HG02798 (cell line): Measurements from ENCODE around the gene HMG20B.
"Not testable (repeated sequence)": the region's sequence is repeated elsewhere in the genome, so short reads cannot be mapped to it uniquely, and the experiment has no call there.

Experiments
- ATAC-seq: cut with Tn5 transposase; IDR thresholded peaks from one replicate; pipeline ENCODE4 v1.9.1; 2021; ENCODE audit warnings: mild to moderate bottlenecking; ENCODE audit not compliant: unreplicated experiment, poor library complexity

HMG20B gene

DNA sequence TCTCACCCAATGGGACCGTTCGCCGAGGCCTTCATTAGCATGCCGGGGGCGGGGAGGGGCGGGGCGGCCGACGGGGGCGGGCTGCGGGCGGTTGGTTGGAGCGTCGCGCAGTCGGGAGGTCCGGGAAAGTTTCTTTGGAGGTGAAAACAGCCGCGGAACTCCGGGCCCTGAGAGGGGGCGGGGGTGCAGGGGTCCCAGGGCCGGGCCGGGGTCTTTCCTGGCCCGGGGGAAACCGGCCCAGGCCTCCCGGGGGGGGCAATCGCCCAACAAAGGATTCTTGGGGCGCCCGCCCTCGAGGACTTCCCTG lies at the start of gene HMG20B:
Gene HMG20B, plus strand, starts transcription at position 90 of the 307 bp plus-strand sequence. CDS start 366 bp downstream, outside the sequence.
- ATAC-seq: no peak

DNA sequence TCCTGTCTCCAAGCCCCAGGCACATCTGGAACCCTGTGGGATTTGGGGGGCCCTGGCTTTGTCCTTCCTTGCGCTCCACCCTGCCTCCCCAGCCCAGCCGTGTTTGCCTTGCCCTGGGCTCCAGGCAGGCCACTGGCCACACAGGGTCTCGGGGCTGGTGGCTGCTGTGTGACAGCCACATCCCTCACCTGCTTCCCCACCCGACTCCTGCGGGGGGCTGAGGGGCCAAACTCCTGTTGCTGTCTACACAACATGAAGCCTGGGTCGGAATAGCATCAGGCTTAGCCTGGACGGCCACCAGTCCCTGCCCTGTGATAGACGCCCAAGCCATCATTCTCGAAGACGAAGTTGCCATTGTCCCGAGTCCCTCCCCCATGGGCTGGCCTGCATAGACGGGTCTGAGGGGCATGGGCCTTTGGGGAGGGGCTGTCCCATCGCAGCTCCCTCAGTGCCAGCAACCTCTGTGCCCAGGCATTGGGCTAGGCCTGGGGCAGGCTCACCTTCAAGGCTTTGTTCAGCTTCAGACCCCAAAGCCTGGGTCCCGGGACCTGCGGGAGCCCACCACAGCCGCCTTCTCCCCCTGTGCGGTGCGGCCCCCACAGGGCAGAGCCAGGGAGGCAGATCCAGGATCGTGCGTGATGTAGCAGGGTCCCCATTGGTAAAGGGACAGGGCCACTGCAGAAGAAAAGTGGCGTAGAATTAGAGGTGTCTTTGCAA lies 49.2 kb upstream of the HMG20B start:
- ATAC-seq: no peak

DNA sequence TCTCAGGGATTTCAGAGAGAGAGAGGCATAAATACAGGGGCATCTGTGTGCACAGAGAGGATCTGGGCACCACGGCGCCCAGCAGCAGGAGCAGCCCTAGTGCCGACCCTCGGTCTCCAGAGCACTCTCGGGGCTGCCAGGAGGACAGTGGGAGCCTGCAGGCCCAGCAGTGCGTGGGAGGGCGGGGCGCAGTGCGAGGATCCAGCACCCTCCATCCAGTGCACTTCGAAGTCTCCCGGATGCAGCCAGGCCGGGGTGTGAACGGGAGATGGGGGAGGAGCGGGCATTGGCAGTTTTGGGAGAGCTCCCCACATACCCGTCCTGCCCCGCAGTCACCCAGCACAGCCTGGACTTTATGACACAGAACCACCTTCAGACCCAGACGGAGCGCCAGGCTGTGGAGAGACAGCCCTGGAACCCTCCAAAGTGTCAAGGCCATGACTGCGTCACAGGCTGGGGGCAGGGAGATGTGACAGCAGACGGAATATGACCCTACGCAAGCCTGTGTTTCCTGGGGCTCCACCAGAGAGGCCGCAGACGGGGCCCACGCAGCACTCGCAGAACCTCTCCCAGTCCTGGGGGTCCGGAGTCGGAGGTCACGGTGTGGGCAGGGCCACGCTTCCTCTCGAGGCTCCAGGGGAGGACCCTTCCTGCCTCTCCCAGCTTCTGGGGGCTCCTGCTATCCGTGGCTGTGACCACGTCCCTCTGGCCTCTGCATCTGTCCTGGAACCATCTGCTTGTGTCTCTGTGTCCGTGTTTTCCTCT lies 48.5 kb upstream of the HMG20B start:
- no peak for ATAC-seq

DNA sequence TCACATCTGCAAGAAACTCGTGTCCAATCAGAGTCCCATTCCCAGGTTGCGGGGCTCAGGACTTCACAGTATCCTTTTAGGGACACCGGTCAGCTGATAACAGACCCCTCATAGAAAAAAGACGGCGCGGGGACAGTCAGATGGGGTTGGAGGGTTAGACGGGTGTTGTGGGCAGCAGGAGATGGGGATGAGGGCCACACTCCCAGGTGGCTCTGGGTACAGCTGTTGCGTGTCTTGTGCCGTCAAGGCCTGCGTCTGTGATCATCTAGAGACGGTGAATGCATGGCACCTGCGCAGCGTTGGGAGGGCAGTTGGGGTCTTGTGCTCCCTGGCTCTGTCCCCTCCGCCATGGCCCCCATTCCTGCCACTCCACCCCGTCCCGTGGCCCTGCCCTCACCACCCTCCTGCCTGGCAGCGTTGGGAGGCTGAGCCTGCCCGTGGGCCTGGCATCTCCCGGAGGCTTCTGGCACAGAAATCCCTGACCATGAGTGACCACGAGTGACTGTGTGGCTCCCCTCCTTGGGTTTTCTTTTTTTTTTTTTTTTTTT lies 47.8 kb upstream of the HMG20B start:
- ATAC-seq: no peak

DNA sequence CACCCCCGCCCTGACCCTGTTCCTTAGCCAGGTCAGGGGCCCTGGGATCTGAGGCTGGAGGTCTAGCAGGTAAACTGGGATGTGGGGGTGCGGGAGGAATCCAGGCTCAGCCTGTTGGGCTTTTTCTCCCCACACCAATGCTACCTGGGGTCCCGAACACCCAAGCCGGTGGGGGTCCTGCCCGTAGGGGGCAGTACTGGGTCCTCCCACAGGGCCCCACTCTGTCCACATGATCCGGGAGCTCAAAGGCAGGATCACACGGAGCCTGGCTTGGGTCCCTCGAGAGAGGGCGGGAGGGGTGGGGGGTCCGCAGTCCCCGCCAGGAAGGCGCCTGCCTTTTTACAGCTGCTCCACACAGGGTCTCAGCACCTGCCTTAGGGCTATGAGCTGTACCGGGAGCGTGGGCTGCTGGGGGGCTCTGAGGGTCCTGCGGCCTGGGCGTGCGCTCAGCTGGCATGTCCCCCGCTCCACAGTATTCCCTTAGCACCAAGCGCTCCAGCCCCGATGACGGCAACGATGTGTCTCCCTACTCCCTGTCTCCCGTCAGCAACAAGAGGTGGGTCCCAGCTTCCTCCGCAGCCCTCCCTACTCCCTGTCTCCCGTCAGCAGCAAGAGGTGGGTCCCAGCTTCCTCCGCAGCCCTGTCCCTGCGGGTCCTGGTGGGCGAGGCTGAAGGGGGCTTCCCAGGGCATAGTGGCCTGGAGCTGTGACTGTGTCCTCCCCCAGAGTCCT lies 46.1 kb upstream of the HMG20B start:
- ATAC-seq: no peak

DNA sequence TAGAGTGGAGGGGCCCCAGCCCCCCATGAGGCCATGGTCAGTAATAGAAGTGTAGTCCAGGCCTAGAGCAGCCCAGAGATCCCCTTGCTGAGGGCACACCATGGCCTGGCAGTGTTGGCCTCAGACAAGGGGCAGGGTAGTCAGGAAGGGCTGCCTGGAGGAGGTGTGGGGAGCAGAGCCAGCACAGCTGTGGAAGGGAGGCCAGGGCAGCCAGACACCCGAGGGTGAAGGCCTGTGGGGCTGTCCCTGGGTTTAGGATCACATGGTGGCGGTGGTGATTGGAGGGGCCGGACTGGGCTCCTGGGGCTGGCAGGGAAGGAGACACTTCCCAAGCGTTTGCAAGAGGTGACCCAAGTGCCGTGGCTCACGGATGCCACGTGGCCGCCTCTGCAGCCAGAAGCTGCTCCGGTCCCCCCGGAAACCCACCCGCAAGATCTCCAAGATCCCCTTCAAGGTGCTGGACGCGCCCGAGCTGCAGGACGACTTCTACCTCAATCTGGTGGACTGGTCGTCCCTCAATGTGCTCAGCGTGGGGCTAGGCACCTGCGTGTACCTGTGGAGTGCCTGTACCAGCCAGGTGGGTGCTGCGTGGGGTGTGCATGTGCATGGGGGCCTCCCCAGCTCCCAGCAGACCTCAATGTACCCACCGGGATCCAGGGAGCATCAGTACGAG lies 45.4 kb upstream of the HMG20B start:
- ATAC-seq: no peak

DNA sequence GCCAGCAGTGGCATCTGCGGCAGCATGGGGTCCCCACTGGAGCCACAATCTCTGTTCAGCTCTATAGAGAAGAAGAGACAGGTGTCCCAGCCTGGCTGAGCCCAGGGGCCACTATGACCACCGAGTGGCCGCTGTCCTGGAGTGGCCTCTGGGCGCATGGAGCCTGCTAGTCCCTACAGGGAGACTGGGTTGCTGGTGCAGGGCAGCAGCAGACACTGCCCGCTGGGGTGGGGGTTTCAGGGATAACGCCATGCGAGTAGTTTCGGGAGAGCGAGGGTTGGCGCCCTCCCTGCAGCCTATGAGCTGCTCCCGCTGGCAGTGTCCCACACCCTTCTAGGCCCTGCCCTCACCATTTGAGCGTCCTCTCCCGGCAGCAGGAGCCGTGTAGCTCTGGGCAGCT lies 44.7 kb upstream of the HMG20B start:
- ATAC-seq: no peak

DNA sequence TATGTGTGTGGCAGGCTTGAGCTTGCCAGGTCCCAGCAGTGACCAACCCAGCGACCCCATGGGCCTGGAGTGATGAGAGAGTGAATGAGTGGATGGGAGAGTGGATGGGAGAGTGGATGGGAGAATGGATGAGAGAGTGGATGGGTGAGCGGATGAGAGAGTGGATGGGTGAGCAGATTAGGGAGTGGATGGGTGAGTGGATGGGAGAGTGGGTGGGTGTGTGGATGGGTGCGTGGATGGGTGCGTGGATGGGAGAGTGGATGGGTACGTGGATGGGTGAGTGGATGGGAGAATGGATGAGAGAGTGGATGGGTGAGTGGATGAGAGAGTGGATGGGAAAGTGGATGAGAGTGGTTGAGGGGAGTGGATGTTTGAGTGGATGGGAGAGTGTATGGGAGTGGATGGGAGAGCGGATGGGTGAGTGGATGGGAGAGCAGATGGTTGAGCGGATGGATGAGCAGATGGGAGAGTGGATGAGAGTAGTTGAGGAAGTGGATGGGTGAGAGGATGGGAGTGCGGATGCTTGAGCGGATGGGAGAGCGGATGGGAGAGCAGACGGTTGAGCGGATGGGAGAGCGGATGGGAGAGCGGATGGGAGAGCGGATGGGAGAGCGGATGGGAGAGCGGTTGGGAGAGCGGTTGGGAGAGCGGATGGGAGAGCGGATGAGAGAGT lies 44.1 kb upstream of the HMG20B start:
- no peak for ATAC-seq

DNA sequence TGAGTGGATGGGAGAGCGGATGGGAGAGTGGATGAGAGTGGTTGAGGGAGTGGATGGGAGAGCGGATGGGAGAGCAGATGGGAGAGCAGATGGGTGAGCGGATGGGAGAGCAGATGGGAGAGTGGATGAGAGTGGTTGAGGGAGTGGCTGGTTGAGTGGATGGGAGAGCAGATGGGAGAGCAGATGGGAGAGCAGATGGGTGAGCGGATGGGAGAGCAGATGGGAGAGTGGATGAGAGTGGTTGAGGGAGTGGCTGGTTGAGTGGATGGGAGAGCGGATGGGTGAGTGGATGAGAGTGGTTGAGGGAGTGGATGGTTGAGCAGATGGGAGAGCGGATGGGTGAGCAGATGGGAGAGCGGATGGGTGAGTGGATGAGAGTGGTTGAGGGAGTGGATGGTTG lies 43.4 kb upstream of the HMG20B start:
- ATAC-seq: not testable (repeated sequence)

DNA sequence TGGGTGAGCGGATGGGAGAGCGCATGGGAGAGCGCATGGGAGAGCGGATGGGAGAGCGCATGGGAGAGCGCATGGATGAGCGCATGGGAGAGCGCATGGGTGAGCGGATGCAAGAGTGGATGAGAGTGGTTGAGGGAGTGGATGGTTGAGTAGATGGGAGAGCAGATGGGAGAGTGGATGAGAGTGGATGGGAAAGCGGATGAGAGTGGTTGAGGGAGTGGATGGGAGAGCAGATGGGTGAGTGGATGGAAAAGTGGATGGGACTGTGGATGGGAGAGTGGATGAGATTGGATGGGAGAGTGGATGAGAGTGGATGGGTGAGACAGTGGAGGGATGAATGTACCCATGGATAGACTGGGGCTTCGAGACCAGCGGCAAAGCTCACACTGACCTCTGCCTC lies 42.4 kb upstream of the HMG20B start:
- ATAC-seq: no peak

DNA sequence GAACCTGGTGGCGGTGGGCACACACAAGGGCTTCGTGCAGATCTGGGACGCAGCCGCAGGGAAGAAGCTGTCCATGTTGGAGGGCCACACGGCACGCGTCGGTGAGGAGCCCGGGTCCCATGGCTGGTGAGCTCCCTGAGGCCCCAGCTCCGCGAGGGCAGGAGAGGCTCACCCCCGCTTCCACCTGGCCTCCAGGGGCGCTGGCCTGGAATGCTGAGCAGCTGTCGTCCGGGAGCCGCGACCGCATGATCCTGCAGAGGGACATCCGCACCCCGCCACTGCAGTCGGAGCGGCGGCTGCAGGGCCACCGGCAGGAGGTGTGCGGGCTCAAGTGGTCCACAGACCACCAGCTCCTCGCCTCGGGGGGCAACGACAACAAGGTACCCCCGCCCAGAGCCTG lies 41.0 kb upstream of the HMG20B start:
- ATAC-seq: no peak

DNA sequence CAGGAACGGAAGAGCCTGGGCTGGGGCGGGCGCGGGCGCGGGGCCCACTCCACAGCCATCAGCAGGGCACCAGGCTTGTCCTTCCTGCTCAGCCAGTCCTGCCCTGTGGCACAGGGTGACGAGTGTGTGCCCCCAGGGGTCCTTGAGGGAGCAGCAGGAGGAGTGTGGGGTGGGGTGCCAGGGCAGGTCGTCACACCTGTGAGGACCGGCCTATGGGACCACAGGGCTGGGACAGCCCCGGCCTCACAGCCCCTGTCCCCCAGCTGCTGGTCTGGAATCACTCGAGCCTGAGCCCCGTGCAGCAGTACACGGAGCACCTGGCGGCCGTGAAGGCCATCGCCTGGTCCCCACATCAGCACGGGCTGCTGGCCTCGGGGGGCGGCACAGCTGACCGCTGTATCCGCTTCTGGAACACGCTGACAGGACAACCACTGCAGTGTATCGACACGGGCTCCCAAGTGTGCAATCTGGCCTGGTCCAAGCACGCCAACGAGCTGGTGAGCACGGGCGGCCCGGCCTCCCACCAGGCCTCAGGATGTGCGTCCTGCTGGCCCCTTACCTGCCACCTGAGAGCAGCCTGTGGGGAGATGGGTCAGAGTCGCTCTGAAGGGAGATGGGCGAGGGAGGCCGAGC lies 40.5 kb upstream of the HMG20B start:
- no peak for ATAC-seq

DNA sequence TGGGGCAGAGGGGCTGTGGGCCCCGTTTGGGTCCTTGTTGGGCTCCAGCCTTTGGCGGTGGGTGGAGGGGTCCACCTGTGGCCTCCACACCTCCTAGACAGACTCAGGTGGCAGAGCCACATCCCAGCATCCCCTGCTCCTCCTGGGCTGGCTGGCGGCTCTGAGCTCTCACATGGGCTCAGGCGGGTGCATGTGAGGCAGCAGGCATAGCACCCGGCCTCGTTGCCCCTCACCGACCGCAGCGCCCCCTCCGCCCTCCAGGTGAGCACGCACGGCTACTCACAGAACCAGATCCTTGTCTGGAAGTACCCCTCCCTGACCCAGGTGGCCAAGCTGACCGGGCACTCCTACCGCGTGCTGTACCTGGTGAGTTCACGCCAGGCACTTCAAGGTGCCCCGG lies 39.7 kb upstream of the HMG20B start:
- no peak for ATAC-seq

DNA sequence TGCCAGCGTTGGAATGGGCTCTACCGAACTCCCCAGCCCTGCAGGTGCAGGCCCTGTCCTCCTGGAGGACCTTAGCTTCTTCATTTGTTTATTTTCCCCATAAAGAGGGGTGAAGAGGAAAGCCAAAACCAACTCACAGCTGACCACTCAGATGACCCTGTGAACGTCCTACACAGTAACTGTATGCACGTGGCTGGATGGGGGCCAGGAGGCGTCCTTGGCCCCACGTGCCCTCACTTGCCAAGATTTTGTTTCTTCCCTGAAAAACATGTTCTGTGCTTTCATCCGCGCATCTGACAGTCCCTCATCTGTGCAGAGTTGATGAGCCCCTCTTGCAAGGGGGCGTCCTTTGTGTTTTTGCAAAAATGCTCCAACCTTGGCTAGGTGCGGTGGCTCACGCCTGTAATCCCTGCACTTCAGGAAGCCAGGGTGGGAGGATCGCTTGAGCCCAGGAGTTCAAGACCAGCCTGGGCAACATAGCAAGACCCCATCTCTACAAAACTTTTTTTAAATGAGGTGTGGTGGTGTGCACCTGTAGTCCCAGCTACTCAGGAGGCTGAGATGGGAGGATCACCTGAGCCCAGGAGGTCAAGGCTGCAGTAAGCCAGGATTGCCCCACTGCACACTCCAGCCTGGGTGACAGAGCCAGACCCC lies 39.1 kb upstream of the HMG20B start:
- no peak for ATAC-seq

DNA sequence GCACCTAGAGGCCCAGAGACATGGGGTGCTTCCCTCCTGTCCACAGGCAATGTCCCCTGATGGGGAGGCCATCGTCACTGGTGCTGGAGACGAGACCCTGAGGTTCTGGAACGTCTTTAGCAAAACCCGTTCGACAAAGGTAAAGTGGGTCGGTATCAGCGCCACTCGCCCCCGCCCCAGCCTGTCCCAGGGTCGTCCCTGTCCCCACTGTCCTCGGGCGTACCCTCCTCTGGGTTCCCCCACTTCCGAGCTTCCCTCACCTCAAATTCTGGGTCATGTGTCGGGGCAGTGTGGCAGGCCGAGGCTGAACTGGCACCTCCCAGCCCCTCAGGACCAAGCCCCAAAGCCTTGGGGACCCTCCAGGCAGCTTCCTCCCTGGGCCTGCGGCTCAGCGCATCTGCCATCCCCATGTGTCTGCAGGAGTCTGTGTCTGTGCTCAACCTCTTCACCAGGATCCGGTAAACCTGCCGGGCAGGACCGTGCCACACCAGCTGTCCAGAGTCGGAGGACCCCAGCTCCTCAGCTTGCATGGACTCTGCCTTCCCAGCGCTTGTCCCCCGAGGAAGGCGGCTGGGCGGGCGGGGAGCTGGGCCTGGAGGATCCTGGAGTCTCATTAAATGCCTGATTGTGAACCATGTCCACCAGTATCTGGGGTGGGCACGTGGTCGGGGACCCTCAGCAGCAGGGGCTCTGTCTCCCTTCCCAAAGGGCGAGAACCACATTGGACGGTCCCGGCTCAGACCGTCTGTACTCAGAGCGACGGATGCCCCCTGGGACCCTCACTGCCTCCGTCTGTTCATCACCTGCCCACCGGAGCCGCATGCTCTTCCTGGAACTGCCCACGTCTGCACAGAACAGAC lies 38.1 kb upstream of the HMG20B start:
- ATAC-seq: no peak

DNA sequence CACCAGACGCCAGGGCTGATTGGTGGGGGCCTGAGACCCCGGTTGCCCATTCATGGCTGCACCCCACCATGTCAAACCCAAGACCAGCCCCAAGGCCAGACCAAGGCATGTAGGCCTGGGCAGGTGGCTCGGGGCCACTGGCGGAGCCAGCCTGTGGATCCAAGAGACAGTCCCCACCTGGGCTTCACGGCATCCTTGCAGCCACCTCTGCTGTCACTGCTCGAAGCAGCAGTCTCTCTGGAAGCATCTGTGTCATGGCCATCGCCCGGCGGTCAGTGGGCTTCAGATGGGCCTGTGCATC lies 37.6 kb upstream of the HMG20B start:
- ATAC-seq: no peak

DNA sequence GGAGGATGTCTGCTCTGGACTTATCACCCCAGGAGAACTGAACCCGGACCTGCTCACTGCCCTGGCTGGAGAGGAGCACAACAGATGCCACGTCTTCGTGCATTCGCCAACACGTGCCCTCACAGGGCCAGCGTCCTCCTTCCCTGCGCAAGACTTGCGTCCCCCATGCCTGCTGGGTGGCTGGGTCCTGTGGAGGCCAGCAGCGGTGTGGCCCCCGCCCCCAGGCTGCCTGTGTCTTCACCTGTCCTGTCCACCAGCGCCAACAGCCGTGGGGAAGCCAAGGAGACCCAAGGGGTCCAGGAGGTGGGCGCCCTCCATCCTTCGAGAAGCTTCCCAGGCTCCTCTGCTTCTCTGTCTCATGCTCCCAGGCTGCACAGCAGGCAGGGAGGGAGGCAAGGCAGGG lies 37.2 kb upstream of the HMG20B start:
- ATAC-seq: no peak

DNA sequence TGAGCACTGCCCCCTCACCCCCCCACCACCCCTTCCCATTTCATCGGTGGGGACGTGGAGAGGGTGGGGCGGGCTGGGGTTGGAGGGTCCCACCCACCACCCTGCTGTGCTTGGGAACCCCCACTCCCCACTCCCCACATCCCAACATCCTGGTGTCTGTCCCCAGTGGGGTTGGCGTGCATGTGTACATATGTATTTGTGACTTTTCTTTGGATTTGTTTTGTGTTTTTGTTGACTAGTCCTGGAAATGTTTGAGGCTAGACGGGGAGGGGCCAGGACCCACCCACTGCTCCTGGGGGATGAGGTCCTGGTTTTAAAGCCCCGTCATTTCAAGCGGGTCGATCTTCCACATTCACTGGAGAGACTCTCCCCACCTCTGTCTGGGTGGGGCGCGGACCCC lies 36.8 kb upstream of the HMG20B start:
- ATAC-seq: no peak
